ENCODE data around the gene KLF2.

DNA sequence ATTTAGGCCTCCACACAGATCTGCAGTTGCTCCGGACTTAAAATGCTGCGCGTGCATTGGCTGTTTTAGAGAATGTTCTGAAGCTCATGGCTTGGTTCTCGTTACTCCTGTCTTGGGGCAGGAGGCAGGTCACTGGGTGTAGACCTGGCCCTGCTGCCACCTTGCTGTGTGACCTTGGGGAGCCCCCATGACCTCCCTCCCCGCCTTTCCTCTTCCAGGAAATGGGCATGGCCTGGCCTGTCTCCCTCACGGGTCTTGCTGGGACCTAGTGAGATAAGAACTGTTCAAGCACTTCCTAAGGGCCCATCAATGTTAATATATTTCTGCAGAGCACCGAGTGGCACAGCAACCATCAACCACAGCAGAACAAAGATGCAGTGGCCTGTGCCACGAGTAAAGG, 49.4 kb downstream of the KLF2 start:
- TF ChIP-seq GATA2 (IDR thresholded peaks at IDR 0.05; ENCODE audit: low read depth, low read length) (no peak), GATA3 (IDR thresholded peaks at IDR 0.05; ENCODE audit: low read depth, low read length) (no peak)
